ENCODE measurements around the gene ULK2.
A peak's percentile ranks its signal among the peaks of the same experiment; 100 is the strongest.

ULK2 gene

GRCh38 chr17:19744922-19745757, 122.6 kb downstream of the ULK2 start:
- peak; percentile 82 for DNase-seq

- no peak for DNase-seq
Measured at GRCh38 chr17:19744492-19744891, 123.2 kb downstream of the ULK2 start.

GRCh38 chr17:19743101-19744100, 124.3 kb downstream of the ULK2 start:
- no peak for DNase-seq

- DNase-seq, result no peak
Measured at GRCh38 chr17:19742495-19742894, 125.2 kb downstream of the ULK2 start.

- DNase-seq, result no peak
Measured at GRCh38 chr17:19741832-19742457, 125.8 kb downstream of the ULK2 start.

- DNase-seq, result no peak
Measured at GRCh38 chr17:19740933-19741332, 126.8 kb downstream of the ULK2 start.

GRCh38 chr17:19739241-19740201, 128.2 kb downstream of the ULK2 start:
- DNase-seq, result no peak

GRCh38 chr17:19738757-19739156, 129.0 kb downstream of the ULK2 start:
- DNase-seq, result no peak

- no peak for DNase-seq
Measured at GRCh38 chr17:19738073-19738449, 129.7 kb downstream of the ULK2 start.

GRCh38 chr17:19737305-19738072, 130.2 kb downstream of the ULK2 start:
- no peak for DNase-seq

- DNase-seq, result no peak
Measured at GRCh38 chr17:19736071-19736470, 131.7 kb downstream of the ULK2 start.

- no peak for DNase-seq
Measured at GRCh38 chr17:19733953-19734526, 133.7 kb downstream of the ULK2 start.

GRCh38 chr17:19731626-19732025, 136.1 kb downstream of the ULK2 start:
- DNase-seq, result no peak

- no peak for DNase-seq
Measured at GRCh38 chr17:19730843-19731242, 136.9 kb downstream of the ULK2 start.

- DNase-seq, result no peak
Measured at GRCh38 chr17:19729900-19730299, 137.8 kb downstream of the ULK2 start.

GRCh38 chr17:19728084-19728495, 139.6 kb downstream of the ULK2 start:
- DNase-seq, result no peak

- DNase-seq, result no peak
Measured at GRCh38 chr17:19727501-19728078, 140.1 kb downstream of the ULK2 start.

GRCh38 chr17:19726631-19727376, 140.9 kb downstream of the ULK2 start:
- DNase-seq, result no peak

GRCh38 chr17:19725486-19725885, 142.2 kb downstream of the ULK2 start:
- DNase-seq, result no peak

Data from activated gamma-delta T cell treated with Interleukin-2 at 50 U/mL for 16 hours (primary cell).